Subcutaneous adipose tissue (tissue), 4 donors: ENCODE measurements around the gene COL18A1. TPM values are rescaled to one million over a fixed set of nuclear protein-coding genes. Genes with fewer than 3 reads are reported as not detected.

Source experiments
- CTCF ChIP-seq: fragments of 450-650 bp; IDR thresholded peaks from one replicate; pipeline ENCODE4 v1.5.1; 2016; ENCODE audit warnings: low read depth, mild to moderate bottlenecking, control low read depth, antibody characterized with exemption, moderate library complexity
- total RNA-seq, 4 donors: library from RNA; depleted of rRNA; stranded (reverse); fragments of >200 nt; gene quantifications; one replicate each; pipeline ENCODE4 v1.1.0, GENCODE V29; 2016

COL18A1 gene
- total RNA-seq, 4 donors from 2014 or later: 33.4 to 102 (median 66.7) TPM

GRCh38 chr21:45364468-45365185 is 40.3 kb upstream of the COL18A1 start:
- TF ChIP-seq CTCF: no peak

GRCh38 chr21:45365186-45365607 is 39.8 kb upstream of the COL18A1 start:
- TF ChIP-seq CTCF: no peak

- no peak for TF ChIP-seq CTCF
Measured at GRCh38 chr21:45365608-45366241, 39.2 kb upstream of the COL18A1 start.

- no peak for TF ChIP-seq CTCF
Measured at GRCh38 chr21:45366476-45366875, 38.5 kb upstream of the COL18A1 start.

GRCh38 chr21:45366931-45367401 is 38.0 kb upstream of the COL18A1 start:
- TF ChIP-seq CTCF: no peak

- no peak for TF ChIP-seq CTCF
Measured at GRCh38 chr21:45367402-45368351, 37.3 kb upstream of the COL18A1 start.

- no peak for TF ChIP-seq CTCF
Measured at GRCh38 chr21:45370575-45370974, 34.4 kb upstream of the COL18A1 start.
